GM12874 (cell line): ENCODE results near the gene SLC13A3.

Experiments used
- TF ChIP-seq, protein P1 (sequence below): IDR thresholded peaks from 2 replicates; pipeline ENCODE4 v1.5.1; 2011; ENCODE audit warnings: low read depth, mild to moderate bottlenecking, control low read depth, low read length, moderate library complexity; ENCODE audit not compliant: insufficient read depth

Gene SLC13A3

DNA sequence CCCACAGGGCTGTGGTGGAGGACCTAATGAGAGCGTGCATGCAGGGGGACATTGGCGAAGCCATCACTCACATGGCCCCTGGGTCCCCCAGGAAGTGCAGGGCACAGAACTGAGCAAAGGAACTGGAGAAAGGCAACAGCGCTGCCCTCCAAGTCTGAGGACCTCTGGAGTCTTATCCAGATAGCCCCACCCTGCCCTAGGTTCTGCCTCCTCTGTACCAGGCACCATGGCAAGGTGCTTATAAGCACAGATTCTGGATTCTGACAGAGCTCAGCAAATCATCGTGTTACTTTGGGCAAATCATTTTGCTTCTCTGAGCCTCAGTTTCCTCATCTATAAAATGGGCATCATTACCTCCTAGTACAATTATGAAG, 44.5 kb downstream of the SLC13A3 start:
- TF ChIP-seq, protein P1, sequence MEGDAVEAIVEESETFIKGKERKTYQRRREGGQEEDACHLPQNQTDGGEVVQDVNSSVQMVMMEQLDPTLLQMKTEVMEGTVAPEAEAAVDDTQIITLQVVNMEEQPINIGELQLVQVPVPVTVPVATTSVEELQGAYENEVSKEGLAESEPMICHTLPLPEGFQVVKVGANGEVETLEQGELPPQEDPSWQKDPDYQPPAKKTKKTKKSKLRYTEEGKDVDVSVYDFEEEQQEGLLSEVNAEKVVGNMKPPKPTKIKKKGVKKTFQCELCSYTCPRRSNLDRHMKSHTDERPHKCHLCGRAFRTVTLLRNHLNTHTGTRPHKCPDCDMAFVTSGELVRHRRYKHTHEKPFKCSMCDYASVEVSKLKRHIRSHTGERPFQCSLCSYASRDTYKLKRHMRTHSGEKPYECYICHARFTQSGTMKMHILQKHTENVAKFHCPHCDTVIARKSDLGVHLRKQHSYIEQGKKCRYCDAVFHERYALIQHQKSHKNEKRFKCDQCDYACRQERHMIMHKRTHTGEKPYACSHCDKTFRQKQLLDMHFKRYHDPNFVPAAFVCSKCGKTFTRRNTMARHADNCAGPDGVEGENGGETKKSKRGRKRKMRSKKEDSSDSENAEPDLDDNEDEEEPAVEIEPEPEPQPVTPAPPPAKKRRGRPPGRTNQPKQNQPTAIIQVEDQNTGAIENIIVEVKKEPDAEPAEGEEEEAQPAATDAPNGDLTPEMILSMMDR, result no peak

GRCh38 chr20:46605978-46606816, 45.1 kb downstream of the SLC13A3 start:
- TF ChIP-seq, protein P1, result no peak

DNA sequence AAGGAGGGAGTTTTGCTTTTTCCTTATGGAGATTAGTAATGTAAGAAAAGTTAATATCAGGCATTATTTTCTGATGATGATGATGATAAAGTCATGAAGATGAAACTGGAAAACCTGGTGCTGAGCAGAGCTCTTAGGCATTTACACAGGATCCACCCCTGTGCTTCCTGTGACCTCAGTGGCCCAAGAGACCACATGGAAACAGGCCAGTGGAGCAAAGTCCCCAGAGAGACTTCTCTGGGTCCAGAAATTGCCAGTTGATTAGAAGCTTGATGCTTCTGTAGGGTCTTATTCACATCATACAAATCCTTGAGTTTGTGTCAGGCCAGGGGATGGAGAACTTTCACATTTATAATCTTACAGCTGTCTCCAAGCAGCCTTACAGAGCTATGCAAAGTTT, 46.1 kb downstream of the SLC13A3 start:
- TF ChIP-seq, protein P1, result no peak

DNA sequence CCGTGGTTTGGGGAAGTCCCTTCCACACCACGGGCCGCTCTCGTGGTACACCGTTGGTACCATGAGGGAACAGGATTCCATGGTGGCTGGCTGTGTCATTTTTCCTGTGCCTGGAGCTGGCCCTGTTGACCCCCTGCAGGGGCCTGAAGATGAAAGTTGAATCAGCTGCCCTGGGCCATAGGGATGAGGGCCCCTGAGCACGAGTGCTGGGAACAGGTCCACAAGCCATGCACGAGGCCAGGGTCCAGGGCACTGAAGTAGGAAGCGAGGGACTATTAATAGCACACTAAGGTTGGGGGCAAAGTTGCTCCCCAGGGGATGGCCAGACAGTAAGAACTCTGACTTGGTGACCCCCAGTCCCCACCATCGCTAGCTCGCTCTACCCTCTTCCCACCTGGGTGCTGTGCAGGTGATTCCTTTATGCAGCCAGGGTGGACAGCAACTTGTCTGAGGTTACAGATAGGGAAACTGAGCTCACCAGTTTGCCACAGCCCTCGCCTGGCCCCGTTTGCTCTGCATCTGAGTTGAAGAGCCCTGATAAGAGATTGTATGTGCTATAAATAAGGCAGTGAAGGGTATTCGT, 46.6 kb downstream of the SLC13A3 start:
- TF ChIP-seq, protein P1, result no peak

DNA sequence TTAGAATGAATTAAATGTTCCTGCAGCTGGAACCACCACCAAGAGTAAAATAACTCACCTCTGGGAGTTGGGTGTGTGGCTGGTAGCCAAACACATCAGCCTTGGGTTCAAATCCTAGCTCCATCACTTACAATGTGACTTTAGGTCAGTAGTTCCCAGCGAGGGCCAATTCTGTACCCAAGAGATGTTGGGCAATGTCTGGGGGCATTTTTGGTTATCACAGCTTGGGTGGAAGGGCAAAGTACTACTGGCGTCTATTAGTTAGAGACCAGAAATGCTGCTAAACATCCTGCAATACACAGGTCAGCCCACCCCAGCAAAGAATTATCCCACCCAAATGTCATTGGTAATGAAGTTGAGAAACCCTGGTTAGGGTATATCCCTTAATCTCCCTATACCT, 48.8 kb downstream of the SLC13A3 start:
- TF ChIP-seq, protein P1, result no peak

DNA sequence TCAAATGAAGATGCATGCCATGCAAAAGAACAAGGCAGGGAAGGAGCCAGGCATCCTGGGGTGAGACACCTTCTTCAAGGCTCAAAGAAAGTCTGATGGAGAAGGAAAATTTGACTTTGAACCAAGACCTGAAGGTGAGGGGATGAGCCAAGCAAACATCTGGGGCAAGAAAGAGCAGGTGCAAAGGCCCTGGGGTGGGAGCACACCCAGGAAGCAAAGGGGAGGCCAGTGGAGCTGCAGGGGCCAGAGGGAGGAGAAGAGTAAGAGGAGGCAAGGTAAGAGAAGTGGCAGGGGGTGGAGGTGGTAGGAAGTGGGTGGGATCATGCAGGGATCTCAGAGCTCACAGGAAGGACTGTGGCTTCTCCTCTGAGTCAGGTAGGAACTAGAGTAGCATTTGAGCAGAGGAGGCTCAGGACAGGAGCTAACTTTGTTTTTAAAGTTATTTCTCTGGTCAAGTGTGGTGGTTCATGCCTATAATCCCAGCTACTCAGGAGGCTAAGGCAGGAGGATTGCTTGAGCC, 49.6 kb downstream of the SLC13A3 start:
- TF ChIP-seq, protein P1, result no peak

- TF ChIP-seq, protein P1, result no peak
These were observed 50.9 kb downstream of the SLC13A3 start for GRCh38 chr20:46600286-46600752.
